H1 (cell line): ENCODE measurements around the gene CHMP5.

Experiments used
- ATF2 ChIP-seq: IDR thresholded peaks from 2 replicates; pipeline ENCODE4 v1.6.1; 2012; ENCODE audit warnings: low read length, inconsistent platforms
- BRCA1 ChIP-seq: IDR thresholded peaks from 2 replicates; pipeline ENCODE4 v1.6.1; 2012; ENCODE audit warnings: low read depth, low read length, improper control_type of control experiment
- CBX8 ChIP-seq: fragments of 300-800, 300-1000 bp; sonication (generic); IDR thresholded peaks from 2 replicates; pipeline ENCODE4 v1.7.1; 2016; ENCODE audit warnings: low read depth, low read length, borderline replicate concordance
- CEBPB ChIP-seq: IDR thresholded peaks from 2 replicates; pipeline ENCODE4 v1.6.1; 2012; ENCODE audit warnings: low read depth, low read length
- CHD2 ChIP-seq: IDR thresholded peaks from 2 replicates; pipeline ENCODE4 v1.6.1; 2012; ENCODE audit warnings: low read length, improper control_type of control experiment
- CHD7 ChIP-seq: fragments of 300-600 bp; sonication (generic); IDR thresholded peaks from 2 replicates; pipeline ENCODE4 v1.7.1; 2012; ENCODE audit warnings: low read length, moderate library complexity, mild to moderate bottlenecking, inconsistent platforms; ENCODE audit not compliant: insufficient replicate concordance
- CTCF ChIP-seq, 3 experiments: IDR thresholded peaks; 1 replicate in 2 of 3; 2 replicates in 1 of 3; pipeline versions ENCODE4 v1.5.1 to v1.6.1; 2011; ENCODE audit warnings: low read length in 3 of 3, mild to moderate bottlenecking in 3 of 3, inconsistent platforms in 2 of 3, low read depth in 1 of 3, moderate library complexity in 1 of 3; ENCODE audit not compliant: insufficient read depth in 1 of 3; ENCODE audit errors: control extremely low read depth in 1 of 3
- EP300 ChIP-seq, 2 experiments: IDR thresholded peaks; 1 replicate in 1 of 2; 2 replicates in 1 of 2; pipeline ENCODE4 v1.6.1; 2011 to 2012; ENCODE audit warnings: low read depth in 2 of 2, low read length in 2 of 2, mild to moderate bottlenecking in 2 of 2, borderline replicate concordance in 1 of 2, inconsistent platforms in 1 of 2, moderate library complexity in 1 of 2
- EZH2 ChIP-seq: fragments of 200-600 bp; sonication (generic); IDR thresholded peaks from 2 replicates; pipeline ENCODE4 v1.7.1; 2012; ENCODE audit warnings: low read depth, mild to moderate bottlenecking, moderate library complexity, low read length, inconsistent platforms; ENCODE audit not compliant: severe bottlenecking
- JUN ChIP-seq: IDR thresholded peaks from 2 replicates; pipeline ENCODE4 v1.6.1; 2011; ENCODE audit warnings: low read depth, mild to moderate bottlenecking, improper control_type of control experiment, low read length
- POLR2AphosphoS5 ChIP-seq: IDR thresholded peaks from 2 replicates; pipeline ENCODE4 v1.6.1; 2011; ENCODE audit warnings: low read depth, low read length
- POU5F1 ChIP-seq: IDR thresholded peaks from 2 replicates; pipeline ENCODE4 v1.6.1; 2011; ENCODE audit warnings: low read depth, mild to moderate bottlenecking, low read length, moderate library complexity
- SP2 ChIP-seq: IDR thresholded peaks from 2 replicates; pipeline ENCODE4 v1.6.1; 2012; ENCODE audit warnings: mild to moderate bottlenecking, low read length, inconsistent platforms
- TBP ChIP-seq: IDR thresholded peaks from 2 replicates; pipeline ENCODE4 v1.6.1; 2011; ENCODE audit warnings: low read depth, low read length, improper control_type of control experiment

GRCh38 chr9:33229359-33230114 lies 35.3 kb upstream of the CHMP5 start:
- TF ChIP-seq TBP, result no peak
- TF ChIP-seq CTCF (IDR thresholded peaks at IDR 0.05; ENCODE audit: control extremely low read depth in 1 of 3, insufficient read depth in 1 of 3, low read depth in 1 of 3, low read length in 3 of 3), result peak; percentile 38 to 46 (median 41)
- TF ChIP-seq CBX8, result no peak
- no peak for TF ChIP-seq ATF2
- no peak for TF ChIP-seq POU5F1
- TF ChIP-seq SP2, result no peak
- TF ChIP-seq CEBPB, result no peak
- TF ChIP-seq JUN, result no peak
- no peak for TF ChIP-seq CHD2
- TF ChIP-seq CHD7, result no peak
- no peak for TF ChIP-seq EP300 (IDR thresholded peaks at IDR 0.05; ENCODE audit: borderline replicate concordance in 1 of 2, low read depth in 2 of 2, low read length in 2 of 2)
- TF ChIP-seq BRCA1, result no peak
- TF ChIP-seq POLR2AphosphoS5, result no peak
- TF ChIP-seq EZH2, result no peak
